Neutrophil (primary cell): ENCODE data around the gene SLC45A1.
"Not testable (repeated sequence)": the region's sequence is repeated elsewhere in the genome, so short reads cannot be mapped to it uniquely, and the experiment has no call there.

Experiments
- H3K27ac ChIP-seq: fragments of 200-600 bp; sonication (generic); 2 replicates; pipeline ENCODE4 v1.5.1; 2016; ENCODE audit warnings: mild to moderate bottlenecking, moderate library complexity
- H3K27me3 ChIP-seq: fragments of 200-600 bp; sonication (generic); 2 replicates; pipeline ENCODE4 v1.6.0; 2016; ENCODE audit warnings: mild to moderate bottlenecking
- H3K36me3 ChIP-seq: fragments of 200-600 bp; sonication (generic); 2 replicates; pipeline ENCODE4 v1.5.1; 2017
- H3K4me1 ChIP-seq, 2 experiments: fragments of 200-600 bp in 1 of 2; sonication (generic) in 1 of 2; 1 replicate in 1 of 2; 2 replicates in 1 of 2; pipeline versions ENCODE4 v1.5.1 to v1.6.1; 2013 to 2016; ENCODE audit warnings: low read depth in 1 of 2, low read length in 1 of 2, mild to moderate bottlenecking in 1 of 2, moderate library complexity in 1 of 2; ENCODE audit not compliant: control insufficient read depth in 1 of 2, insufficient read depth in 1 of 2
- H3K4me3 ChIP-seq, 2 experiments: fragments of 200-600 bp in 1 of 2; sonication (generic) in 1 of 2; 1 replicate in 1 of 2; 2 replicates in 1 of 2; pipeline ENCODE4 v1.5.1; 2013 to 2016; ENCODE audit warnings: low read depth in 1 of 2, low read length in 1 of 2, mild to moderate bottlenecking in 1 of 2, moderate library complexity in 1 of 2
- H3K9me3 ChIP-seq: fragments of 200-600 bp; sonication (generic); 2 replicates; pipeline ENCODE4 v1.5.1; 2016
- CTCF ChIP-seq: fragments of 200-600 bp; sonication (generic); IDR thresholded peaks from 2 replicates; pipeline ENCODE4 v1.5.1; 2016; ENCODE audit warnings: antibody characterized with exemption

SLC45A1 gene

GRCh38 chr1:8317647-8318381 lies at the start of gene SLC45A1:
SLC45A1 (plus strand) TSS chr1:8318114; CDS start chr1:8324330, 6,216 bp downstream.
- Histone ChIP-seq H3K27ac (no peak within 1 kb of the TSS), H3K4me3 (peak within 1 kb of the TSS; percentile 20 to 49), H3K4me1 (peaks cover 15 to 17% of the 10 kb centered on the region in 2 experiments), H3K27me3 (peaks cover 91% of the 10 kb centered on the region), H3K36me3 (no peaks in the 10 kb centered on the region), H3K9me3 (no peaks in the 10 kb centered on the region)
- TF ChIP-seq CTCF = no peak

GRCh38 chr1:8273036-8273435 lies 44.9 kb upstream of the SLC45A1 start:
- Histone ChIP-seq H3K9me3 (no peaks in the 10 kb centered on the region), H3K4me3 (no peak overlapping the region), H3K27me3 (peaks cover 22% of the 10 kb centered on the region), H3K4me1 (no peaks in the 10 kb centered on the region), H3K36me3 (no peaks in the 10 kb centered on the region), H3K27ac (no peak overlapping the region)
- no peak for TF ChIP-seq CTCF

GRCh38 chr1:8274352-8274751 lies 43.6 kb upstream of the SLC45A1 start:
- H3K27me3 ChIP-seq = peaks cover 21% of the 10 kb centered on the region
- H3K9me3 ChIP-seq = no peaks in the 10 kb centered on the region
- no peak overlapping the region for H3K4me3 ChIP-seq
- H3K4me1 ChIP-seq = no peaks in the 10 kb centered on the region
- TF ChIP-seq CTCF = no peak
- H3K27ac ChIP-seq = no peak overlapping the region
- no peaks in the 10 kb centered on the region for H3K36me3 ChIP-seq

GRCh38 chr1:8276173-8276914 lies 41.6 kb upstream of the SLC45A1 start:
- no peaks in the 10 kb centered on the region for H3K9me3 ChIP-seq
- TF ChIP-seq CTCF = no peak
- no peak overlapping the region for H3K27ac ChIP-seq
- peaks cover 14% of the 10 kb centered on the region for H3K27me3 ChIP-seq
- no peaks in the 10 kb centered on the region for H3K36me3 ChIP-seq
- H3K4me3 ChIP-seq = no peak overlapping the region
- no peaks in the 10 kb centered on the region for H3K4me1 ChIP-seq

- Histone ChIP-seq H3K4me1 (no peaks in the 10 kb centered on the region), H3K27ac (no peak overlapping the region), H3K36me3 (no peaks in the 10 kb centered on the region), H3K27me3 (peaks cover 18% of the 10 kb centered on the region), H3K9me3 (no peaks in the 10 kb centered on the region), H3K4me3 (no peak overlapping the region)
- no peak for TF ChIP-seq CTCF
These were observed 41.0 kb upstream of the SLC45A1 start for GRCh38 chr1:8276932-8277331.

- H3K4me3 ChIP-seq, H3K4me1 ChIP-seq, H3K27ac ChIP-seq, H3K36me3 ChIP-seq, H3K9me3 ChIP-seq: not testable (repeated sequence)
- H3K27me3 ChIP-seq = peaks cover 35% of the 10 kb centered on the region
These were observed 39.2 kb upstream of the SLC45A1 start for GRCh38 chr1:8278677-8279076.
